HG03575 (cell line): ENCODE results near the gene SKAP2.
"Not testable (repeated sequence)": the region's sequence is repeated elsewhere in the genome, so short reads cannot be mapped to it uniquely, and the experiment has no call there.

ENCODE experiments used
- ATAC-seq: cut with Tn5 transposase; IDR thresholded peaks from one replicate; pipeline ENCODE4 v1.9.1; 2021; ENCODE audit not compliant: unreplicated experiment, insufficient number of reproducible peaks, low FRiP score; ENCODE audit errors: extremely low read depth

SKAP2 gene

GRCh38 chr7:26858241-26858715, 6.1 kb downstream of the SKAP2 start:
- ATAC-seq = no peak

- ATAC-seq = no peak
Measured at GRCh38 chr7:26857506-26858240, 6.7 kb downstream of the SKAP2 start.

GRCh38 chr7:26857170-26857505, 7.3 kb downstream of the SKAP2 start:
- ATAC-seq = no peak

- no peak for ATAC-seq
Measured at GRCh38 chr7:26856176-26856985, 8.0 kb downstream of the SKAP2 start.

- ATAC-seq = no peak
Measured at GRCh38 chr7:26854876-26855855, 9.2 kb downstream of the SKAP2 start.

GRCh38 chr7:26853788-26854393, 10.5 kb downstream of the SKAP2 start:
- no peak for ATAC-seq

- no peak for ATAC-seq
Measured at GRCh38 chr7:26850193-26850651, 14.2 kb downstream of the SKAP2 start.

GRCh38 chr7:26843705-26844104, 20.7 kb downstream of the SKAP2 start:
- ATAC-seq = no peak

- ATAC-seq = no peak
Measured at GRCh38 chr7:26842897-26843296, 21.5 kb downstream of the SKAP2 start.

- no peak for ATAC-seq
Measured at GRCh38 chr7:26841003-26841739, 23.2 kb downstream of the SKAP2 start.

GRCh38 chr7:26836793-26837192, 27.6 kb downstream of the SKAP2 start:
- not testable (repeated sequence) for ATAC-seq

- ATAC-seq = no peak
Measured at GRCh38 chr7:26815426-26815825, 49.0 kb downstream of the SKAP2 start.

- no peak for ATAC-seq
Measured at GRCh38 chr7:26813432-26813831, 51.0 kb downstream of the SKAP2 start.

- no peak for ATAC-seq
Measured at GRCh38 chr7:26794541-26794940, 69.8 kb downstream of the SKAP2 start.

GRCh38 chr7:26792576-26792975, 71.8 kb downstream of the SKAP2 start:
- no peak for ATAC-seq

- no peak for ATAC-seq
Measured at GRCh38 chr7:26792006-26792405, 72.4 kb downstream of the SKAP2 start.

- no peak for ATAC-seq
Measured at GRCh38 chr7:26789481-26790184, 74.8 kb downstream of the SKAP2 start.

GRCh38 chr7:26787701-26788100, 76.7 kb downstream of the SKAP2 start:
- no peak for ATAC-seq
